HG02798 (cell line): Measurements from ENCODE around the gene KMT5C.
A peak's percentile ranks its signal among the peaks of the same experiment; 100 is the strongest.

Experiments used
- ATAC-seq: cut with Tn5 transposase; IDR thresholded peaks from one replicate; pipeline ENCODE4 v1.9.1; 2021; ENCODE audit warnings: mild to moderate bottlenecking; ENCODE audit not compliant: unreplicated experiment, poor library complexity

The KMT5C gene

GRCh38 chr19:55339105-55339888 is at the start of gene KMT5C:
KMT5C (plus strand) TSS chr19:55339876; CDS start chr19:55341937, 2,061 bp downstream.
- peak; percentile 84 for ATAC-seq

GRCh38 chr19:55297267-55297666 is 42.4 kb upstream of the KMT5C start:
- ATAC-seq: no peak

- ATAC-seq: no peak
Measured at GRCh38 chr19:55299991-55300390, 39.7 kb upstream of the KMT5C start.

GRCh38 chr19:55300886-55301458 is 38.7 kb upstream of the KMT5C start:
- no peak for ATAC-seq

GRCh38 chr19:55301459-55302317 is 38.0 kb upstream of the KMT5C start:
- peak; percentile 85 for ATAC-seq

GRCh38 chr19:55302318-55302703 is 37.4 kb upstream of the KMT5C start:
- no peak for ATAC-seq

GRCh38 chr19:55303477-55303876 is 36.2 kb upstream of the KMT5C start:
- ATAC-seq: no peak

GRCh38 chr19:55304279-55304978 is 35.2 kb upstream of the KMT5C start:
- no peak for ATAC-seq

GRCh38 chr19:55304980-55305379 is 34.7 kb upstream of the KMT5C start:
- ATAC-seq: no peak

GRCh38 chr19:55305491-55305890 is 34.2 kb upstream of the KMT5C start:
- ATAC-seq: no peak

- ATAC-seq: no peak
Measured at GRCh38 chr19:55305983-55306562, 33.6 kb upstream of the KMT5C start.

GRCh38 chr19:55306712-55307111 is 33.0 kb upstream of the KMT5C start:
- no peak for ATAC-seq

GRCh38 chr19:55308281-55308680 is 31.4 kb upstream of the KMT5C start:
- ATAC-seq: no peak

GRCh38 chr19:55309448-55309847 is 30.2 kb upstream of the KMT5C start:
- ATAC-seq: no peak

- ATAC-seq: no peak
Measured at GRCh38 chr19:55310498-55310897, 29.2 kb upstream of the KMT5C start.

- ATAC-seq: no peak
Measured at GRCh38 chr19:55311397-55311796, 28.3 kb upstream of the KMT5C start.

- no peak for ATAC-seq
Measured at GRCh38 chr19:55311797-55312196, 27.9 kb upstream of the KMT5C start.

GRCh38 chr19:55312621-55313512 is 26.8 kb upstream of the KMT5C start:
- ATAC-seq: no peak

GRCh38 chr19:55314396-55314795 is 25.3 kb upstream of the KMT5C start:
- no peak for ATAC-seq
